Measurements from ENCODE around the gene ZNF768. TPM values are rescaled to one million over a fixed set of nuclear protein-coding genes. Genes with fewer than 3 reads are reported as not detected.
A peak's percentile ranks its signal among the peaks of the same experiment; 100 is the strongest.

The ZNF768 gene
- polyA plus RNA-seq (2011; rRNA removed) (9.8 and 14.5 TPM in 2 replicates), polyA minus RNA-seq (2011; rRNA and poly(A)+ RNA removed) (6.0 and 6.3 TPM in 2 replicates)

DNA sequence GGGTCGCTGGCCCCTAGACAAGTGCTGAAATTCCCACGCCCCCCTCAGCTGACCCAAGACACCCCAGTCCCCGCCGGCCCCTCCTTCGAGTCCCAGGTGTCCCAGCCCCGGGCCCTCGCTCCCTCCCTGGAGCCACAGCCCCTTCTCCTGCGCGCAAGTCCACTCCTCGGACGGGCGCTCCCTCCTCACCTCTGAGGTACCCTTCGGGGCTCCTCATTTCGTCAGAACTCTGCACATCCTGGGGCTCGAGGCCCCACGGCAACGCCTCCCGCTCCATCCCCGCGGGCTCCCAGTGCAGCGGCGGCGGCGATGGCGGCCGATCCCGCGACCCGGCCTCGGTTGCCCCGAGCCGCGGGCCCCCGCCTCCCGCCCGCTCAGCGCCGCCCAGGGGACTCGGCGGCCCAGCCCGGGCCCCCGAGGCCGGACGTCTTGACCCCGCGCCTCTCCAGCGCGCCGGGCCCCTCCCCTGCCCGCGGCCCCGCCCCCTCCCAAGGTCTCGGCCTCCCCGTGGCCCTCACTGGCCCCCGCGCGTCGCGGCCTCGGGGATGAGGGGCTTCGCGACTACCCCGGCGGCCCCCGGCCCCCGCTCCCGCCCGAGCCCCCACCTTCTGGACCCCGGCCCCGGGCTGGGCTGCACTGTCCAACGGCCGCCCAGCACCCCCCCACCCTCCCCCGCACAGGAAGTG lies at the start of gene ZNF768:
TSS of gene ZNF768 (minus strand) at position 430 of the 686 bp plus-strand sequence. CDS start at position 277, 153 bp downstream.
- TF ChIP-seq CTCF (IDR thresholded peaks at IDR 0.05; ENCODE audit: low read depth, low read length) = no peak
- peak within 1 kb of the TSS; percentile 65 for H3K27ac ChIP-seq (ENCODE audit: low read depth, low read length)
- DNase-seq (ENCODE audit: low read depth, low spot score) = no peak
- ChIA-PET POLR2A (interaction anchor here (1.1 to 1.8 kb wide), 3 partner anchors 9 to 96 kb away, joined by 3 to 5 read pairs (median 5); partner anchors contain the start of genes DCTPP1 and ZNF764), CTCF (interaction anchor here (0.6 kb wide), 1 partner anchor 416 kb away, joined by 3 read pairs; no protein-coding TSS in a partner anchor)
- H3K9me3 ChIP-seq (ENCODE audit: control insufficient read depth, insufficient read depth, low read length) = no peaks in the 10 kb centered on the region; the same call in 1 of the 2 replicates
- H3K27me3 ChIP-seq (ENCODE audit: control insufficient read depth, insufficient read depth, low read length) = no peaks in the 10 kb centered on the region
- H3K4me3 ChIP-seq (ENCODE audit: low read depth, low read length) = peak within 1 kb of the TSS; percentile 81

DNA sequence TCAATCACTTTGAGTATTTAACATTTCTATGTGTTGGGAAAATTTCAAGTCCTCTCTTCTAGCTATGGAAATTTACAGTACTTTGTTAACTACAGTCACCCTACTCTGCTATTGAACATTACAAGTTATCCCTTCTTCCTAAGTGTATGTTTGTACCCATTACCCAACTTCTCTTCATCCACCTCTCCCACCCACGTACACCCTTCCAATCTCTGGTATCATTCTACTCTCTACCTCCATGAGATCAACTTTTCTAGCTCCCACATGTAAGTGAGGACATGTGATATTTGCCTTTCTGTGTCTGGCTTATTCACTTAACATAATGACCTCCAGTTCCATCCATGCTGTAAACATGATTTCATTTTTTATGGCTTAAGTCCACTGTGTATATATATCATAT lies 48.3 kb upstream of the ZNF768 start:
- CTCF ChIA-PET = interaction anchor here (0.7 to 0.9 kb wide), 2 partner anchors 24 to 125 kb away, joined by 3 read pairs; no protein-coding TSS in a partner anchor
- Histone ChIP-seq H3K27ac (ENCODE audit: low read depth, low read length) (no peak overlapping the region), H3K27me3 (ENCODE audit: control insufficient read depth, insufficient read depth, low read length) (no peaks in the 10 kb centered on the region), H3K9me3 (ENCODE audit: control insufficient read depth, insufficient read depth, low read length) (no peaks in the 10 kb centered on the region; the same call in 1 of the 2 replicates), H3K4me3 (ENCODE audit: low read depth, low read length) (no peak overlapping the region)
- no peak for DNase-seq (ENCODE audit: low read depth, low spot score)
- TF ChIP-seq CTCF (IDR thresholded peaks at IDR 0.05; ENCODE audit: low read depth, low read length) = no peak
- POLR2A ChIA-PET = no interaction called here

DNA sequence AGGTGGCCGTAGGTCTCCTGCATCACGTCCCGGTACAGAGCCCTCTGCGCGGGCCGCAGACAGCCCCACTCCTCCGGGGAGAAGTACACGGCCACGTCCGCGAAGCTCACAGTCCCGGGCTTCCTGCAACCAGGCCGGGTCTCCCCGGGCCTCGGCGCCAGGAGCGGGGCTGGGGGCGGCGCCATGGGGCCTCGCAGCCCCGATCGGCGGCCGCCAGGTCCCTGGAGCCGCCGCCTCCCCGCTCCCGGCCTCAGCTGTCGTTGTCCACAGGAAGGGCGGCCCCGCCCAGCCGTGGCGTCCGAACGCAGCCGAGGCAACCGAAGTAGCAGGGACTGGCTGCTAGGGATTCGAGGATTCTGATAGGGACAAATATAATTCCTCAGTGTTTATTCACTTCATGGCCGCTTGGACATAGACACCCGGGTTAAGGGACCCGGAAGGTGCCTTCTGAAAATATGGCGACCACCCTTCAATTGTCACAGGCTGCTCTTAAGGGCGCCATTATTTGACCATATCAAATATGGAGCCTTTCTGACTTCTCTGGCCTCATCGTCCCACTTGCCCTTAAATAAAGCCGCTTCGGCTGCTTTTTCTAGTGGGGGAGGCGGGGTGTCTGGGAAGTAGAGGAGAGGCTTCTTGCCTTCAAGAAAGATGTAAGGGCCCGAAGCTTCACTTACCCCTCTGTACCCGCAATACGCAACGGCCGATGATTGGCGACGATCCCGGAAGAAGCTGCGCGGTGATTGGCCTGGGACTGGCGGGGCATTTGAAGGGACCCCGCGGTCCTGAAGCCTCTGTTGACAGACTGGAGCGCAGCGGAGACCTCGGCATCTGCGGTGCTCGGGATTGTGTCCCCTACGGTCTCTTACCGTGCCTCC lies 45.3 kb upstream of the ZNF768 start, which contains the start of gene ZNF688:
TSS of gene ZNF688 (minus strand) at position 270 of the 878 bp plus-strand sequence. CDS start at position 185, 85 bp downstream.
- ChIA-PET POLR2A (interaction anchor here (0.7 to 2.2 kb wide), 14 partner anchors 13 to 164 kb away, joined by 3 to 12 read pairs (median 4); partner anchors contain the start of genes FBRS, PRR14, SEPHS2 and ZNF747), CTCF (interaction anchor here (1.0 to 1.2 kb wide), 2 partner anchors 57 to 162 kb away, joined by 3 read pairs; no protein-coding TSS in a partner anchor)
- H3K27me3 ChIP-seq (ENCODE audit: control insufficient read depth, insufficient read depth, low read length) = no peaks in the 10 kb centered on the region
- no peak for TF ChIP-seq CTCF (IDR thresholded peaks at IDR 0.05; ENCODE audit: low read depth, low read length)
- H3K4me3 ChIP-seq (ENCODE audit: low read depth, low read length) = peak within 1 kb of the TSS; percentile 69
- DNase-seq (ENCODE audit: low read depth, low spot score) = peak; percentile 91
- H3K9me3 ChIP-seq (ENCODE audit: control insufficient read depth, insufficient read depth, low read length) = no peaks in the 10 kb centered on the region; the same call in 1 of the 2 replicates
- peak within 1 kb of the TSS; percentile 65 for H3K27ac ChIP-seq (ENCODE audit: low read depth, low read length)

- CTCF ChIA-PET = no interaction called here
- H3K27me3 ChIP-seq (ENCODE audit: control insufficient read depth, insufficient read depth, low read length) = peaks cover 4% of the 10 kb centered on the region
- POLR2A ChIA-PET = interaction anchor here (0.9 to 2.2 kb wide), 7 partner anchors 12 to 163 kb away, joined by 3 to 12 read pairs (median 5); partner anchors contain the start of genes PRR14, SEPHS2, ZNF764 and ZNF771
Measured at GRCh38 chr16:30570636-30571444, 44.5 kb upstream of the ZNF768 start.

More at GRCh38 chr16:30570636-30571444, 44.5 kb upstream of the ZNF768 start:
- no peaks in the 10 kb centered on the region; the same call in 1 of the 2 replicates for H3K9me3 ChIP-seq (ENCODE audit: control insufficient read depth, insufficient read depth, low read length)
- no peak for TF ChIP-seq CTCF (IDR thresholded peaks at IDR 0.05; ENCODE audit: low read depth, low read length)
- peak overlapping the region; percentile 65 for H3K27ac ChIP-seq (ENCODE audit: low read depth, low read length)
- H3K4me3 ChIP-seq (ENCODE audit: low read depth, low read length) = peak overlapping the region; percentile 69
- DNase-seq (ENCODE audit: low read depth, low spot score) = no peak

Measured in AG04450 (cell line).